Activated gamma-delta T cell (primary cell): ENCODE results near the gene TUBA4B.

Experiments used
- DNase-seq: peaks from one replicate; lab custom pipeline; 2025; lab: John Stamatoyannopoulos, UW
- total RNA-seq, 2 donors: gene quantifications; one replicate each; lab custom pipeline; 2026; lab: John Stamatoyannopoulos, UW

Gene TUBA4B
- 0 to 0.20 reads per million in 2 donors for total RNA-seq

- DNase-seq, result peak; percentile 34
These were observed at the start of gene TUBA4B for GRCh38 chr2:219252900-219253752. Gene TUBA4B (plus strand): TSS chr2:219253243. CDS start chr2:219253408, 165 bp downstream.

GRCh38 chr2:219204425-219205164, 48.4 kb upstream of the TUBA4B start:
- no peak for DNase-seq

GRCh38 chr2:219205165-219205538, 47.9 kb upstream of the TUBA4B start:
- DNase-seq, result no peak

- DNase-seq, result no peak
These were observed 47.1 kb upstream of the TUBA4B start for GRCh38 chr2:219205981-219206327.

- peak; percentile 94 for DNase-seq
These were observed 46.5 kb upstream of the TUBA4B start, which contains the start of gene ZFAND2B for GRCh38 chr2:219206328-219207133. Gene ZFAND2B (plus strand): TSS chr2:219206782. CDS start chr2:219206988, 206 bp downstream.

- DNase-seq, result no peak
These were observed 45.7 kb upstream of the TUBA4B start for GRCh38 chr2:219207134-219207883.

GRCh38 chr2:219207884-219208740, 44.9 kb upstream of the TUBA4B start:
- no peak for DNase-seq

- DNase-seq, result no peak
These were observed 43.5 kb upstream of the TUBA4B start for GRCh38 chr2:219209236-219210195.

- DNase-seq, result no peak
These were observed 42.7 kb upstream of the TUBA4B start for GRCh38 chr2:219210196-219210885.

- no peak for DNase-seq
These were observed 42.1 kb upstream of the TUBA4B start for GRCh38 chr2:219210886-219211362.

GRCh38 chr2:219213026-219213415, 40.0 kb upstream of the TUBA4B start:
- DNase-seq, result no peak

- DNase-seq, result no peak
These were observed 39.5 kb upstream of the TUBA4B start for GRCh38 chr2:219213486-219214071.

- DNase-seq, result no peak
These were observed 38.9 kb upstream of the TUBA4B start for GRCh38 chr2:219214141-219214540.

GRCh38 chr2:219214786-219215185, 38.3 kb upstream of the TUBA4B start:
- DNase-seq, result no peak

- DNase-seq, result no peak
These were observed 37.0 kb upstream of the TUBA4B start for GRCh38 chr2:219215871-219216534.

- DNase-seq, result no peak
These were observed 36.5 kb upstream of the TUBA4B start for GRCh38 chr2:219216535-219216915.

GRCh38 chr2:219218217-219218731, 34.8 kb upstream of the TUBA4B start:
- DNase-seq, result no peak
